ENCODE measurements around the gene ZBTB47. TPM values are rescaled to one million over a fixed set of nuclear protein-coding genes. Genes with fewer than 3 reads are reported as not detected.

Gene ZBTB47
- polyA plus RNA-seq, 4 donors: 14.1 to 19.3 (median 17.9) TPM

DNA sequence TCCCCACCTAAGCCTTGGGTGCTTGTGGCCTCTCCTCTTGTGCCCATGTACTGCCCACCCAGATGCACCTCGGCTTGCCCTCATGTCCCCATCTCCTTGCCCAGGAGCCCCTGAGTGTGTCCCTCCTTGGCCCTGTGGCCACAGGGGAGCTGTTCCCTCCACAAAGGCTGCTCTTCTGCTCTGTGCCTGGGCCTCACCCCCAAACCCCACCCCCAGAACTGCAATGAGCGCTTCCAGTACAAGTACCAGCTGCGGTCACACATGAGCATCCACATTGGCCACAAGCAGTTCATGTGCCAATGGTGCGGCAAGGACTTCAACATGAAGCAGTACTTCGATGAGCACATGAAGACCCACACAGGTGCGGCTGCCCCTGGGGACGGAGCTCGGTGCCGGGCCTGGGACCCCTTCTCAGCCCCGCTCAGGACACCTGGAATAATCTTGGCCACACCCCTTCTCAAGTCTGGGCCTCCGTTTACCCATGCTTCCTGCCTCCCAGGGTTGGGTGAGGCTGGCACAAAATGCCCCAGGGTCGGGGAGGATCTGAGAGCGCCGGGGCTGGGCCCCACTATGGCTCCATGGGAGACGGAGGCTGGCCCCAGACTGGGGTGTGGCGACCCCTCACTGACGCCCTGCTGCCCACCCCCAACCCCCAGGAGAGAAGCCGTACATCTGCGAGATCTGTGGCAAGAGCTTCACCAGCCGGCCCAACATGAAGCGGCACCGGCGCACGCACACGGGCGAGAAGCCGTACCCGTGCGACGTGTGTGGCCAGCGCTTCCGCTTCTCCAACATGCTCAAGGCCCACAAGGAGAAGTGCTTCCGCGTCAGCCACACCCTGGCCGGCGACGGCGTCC is 10.3 kb downstream of the ZBTB47 start:
- DNase-seq (ENCODE audit: low read depth in 4 of 4, low spot score in 2 of 4): no peak

DNA sequence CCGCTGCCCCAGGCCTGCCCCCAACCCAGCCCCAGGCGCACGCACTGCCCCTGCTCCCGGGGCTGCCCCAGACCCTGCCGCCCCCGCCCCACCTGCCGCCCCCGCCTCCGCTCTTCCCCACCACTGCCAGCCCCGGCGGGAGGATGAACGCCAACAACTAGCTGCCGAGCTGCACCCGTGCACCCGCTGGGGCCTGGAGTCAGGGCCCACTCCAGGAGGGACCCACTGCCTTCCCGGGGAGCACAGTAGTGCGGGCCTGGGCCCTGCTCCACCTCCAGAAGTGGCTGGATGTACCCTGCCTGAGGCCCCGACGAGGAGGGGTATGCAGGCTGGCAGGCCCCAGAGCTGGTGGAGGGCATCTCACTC is 10.9 kb downstream of the ZBTB47 start:
- DNase-seq (ENCODE audit: low read depth in 4 of 4, low spot score in 2 of 4): no peak

DNA sequence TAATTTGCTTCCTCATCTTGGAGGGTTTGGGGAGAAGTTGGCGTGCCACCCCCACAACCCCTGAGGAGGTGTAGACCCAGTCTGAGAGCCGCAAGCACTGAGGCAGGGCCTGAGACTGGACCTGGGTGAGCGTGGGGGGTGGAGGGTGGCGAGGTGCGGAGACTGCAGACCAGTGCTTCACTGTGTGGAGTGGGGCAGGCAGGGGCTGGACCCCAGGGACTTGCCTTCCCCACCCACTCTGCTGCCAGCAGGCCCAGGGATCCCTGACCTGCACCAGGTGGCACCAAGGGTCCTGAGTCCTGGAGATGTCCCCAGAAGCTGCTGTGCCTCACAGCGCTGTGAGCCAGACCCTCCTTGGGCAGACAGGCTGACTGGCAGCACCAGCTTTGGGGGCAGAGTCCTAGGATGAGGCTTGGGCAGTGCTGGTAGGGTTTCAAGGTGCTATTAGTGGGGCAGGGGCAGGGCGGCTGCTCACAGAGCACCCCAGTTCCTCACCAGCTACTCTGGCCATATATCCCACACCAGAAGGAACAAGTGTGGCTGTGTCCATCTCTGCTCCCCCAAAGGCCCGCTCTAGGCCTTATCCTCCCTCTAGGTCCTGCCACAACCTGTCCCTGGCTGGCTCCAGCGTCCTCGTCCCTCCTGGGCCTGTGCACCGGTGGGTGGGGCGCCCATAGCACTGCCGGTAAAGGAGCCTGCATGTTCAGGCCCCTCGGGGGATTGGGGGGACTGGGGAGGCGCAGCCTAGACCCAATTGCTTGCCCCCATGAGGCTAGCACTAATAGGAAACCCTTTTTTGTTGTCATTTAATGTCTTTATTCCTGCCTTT is 11.8 kb downstream of the ZBTB47 start:
- DNase-seq (ENCODE audit: low read depth in 4 of 4, low spot score in 2 of 4): no peak

DNA sequence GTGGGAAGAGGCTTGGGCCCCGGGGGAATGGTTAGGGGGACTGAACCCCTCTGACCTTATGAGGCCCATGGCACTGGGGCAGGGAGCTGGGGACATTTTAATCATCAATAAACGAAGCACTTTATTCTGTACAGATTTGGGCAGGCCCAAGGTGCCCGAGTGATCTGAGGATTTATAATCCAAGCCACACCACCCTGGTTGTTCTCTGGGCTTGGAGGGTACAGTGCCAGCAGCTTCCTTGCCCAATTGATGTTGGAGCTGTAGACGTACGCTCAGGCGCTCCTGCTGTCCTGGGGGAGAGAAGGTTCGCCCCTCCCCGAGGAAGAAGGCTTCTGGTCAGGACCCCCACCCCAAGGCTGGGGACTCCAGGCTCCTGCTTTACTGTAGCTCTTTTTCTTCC is 12.5 kb downstream of the ZBTB47 start:
- no peak for DNase-seq (ENCODE audit: low read depth in 4 of 4, low spot score in 2 of 4)

DNA sequence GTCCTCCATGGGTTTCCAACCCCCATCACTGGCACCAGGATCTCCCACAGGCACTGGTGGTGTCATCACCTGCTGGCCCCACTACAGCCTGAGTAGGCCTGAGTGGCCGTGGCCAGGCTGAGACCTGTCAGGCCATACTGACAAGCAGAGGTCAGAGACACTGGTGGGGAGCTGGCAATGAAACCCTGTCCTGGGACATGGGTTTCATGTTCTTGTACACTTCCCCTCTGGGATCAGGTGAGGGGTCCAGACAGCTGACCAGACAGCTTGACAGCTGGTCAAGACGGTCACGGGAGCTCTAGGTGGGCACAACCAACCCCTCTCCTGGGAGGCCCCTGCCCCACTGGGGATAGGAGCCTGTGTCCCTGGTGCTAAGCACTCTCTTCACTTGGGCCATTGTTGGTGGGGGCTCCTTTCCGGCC is 13.1 kb downstream of the ZBTB47 start:
- no peak for DNase-seq (ENCODE audit: low read depth in 4 of 4, low spot score in 2 of 4)

DNA sequence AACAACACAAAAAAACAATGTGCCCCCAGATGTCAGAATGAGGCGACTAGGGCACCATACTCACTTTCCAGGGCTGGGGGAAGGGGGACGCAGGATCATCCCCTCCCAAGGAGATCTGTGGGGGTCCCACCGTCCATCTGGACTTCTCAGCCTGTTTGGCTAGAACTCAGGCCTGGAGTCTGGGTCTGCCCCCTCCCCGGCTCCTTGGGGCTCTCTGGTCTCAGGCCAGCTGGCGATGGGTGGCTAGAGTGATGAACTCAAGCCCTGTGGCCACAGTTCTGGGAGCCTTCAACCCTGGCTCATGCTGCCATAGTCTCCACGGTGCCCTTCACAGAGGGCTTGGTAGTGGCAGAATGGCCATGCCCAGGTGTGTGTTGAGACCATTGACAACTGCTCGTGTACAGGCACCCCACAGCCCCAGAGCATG is 13.6 kb downstream of the ZBTB47 start:
- DNase-seq (ENCODE audit: low read depth in 4 of 4, low spot score in 2 of 4): no peak

DNA sequence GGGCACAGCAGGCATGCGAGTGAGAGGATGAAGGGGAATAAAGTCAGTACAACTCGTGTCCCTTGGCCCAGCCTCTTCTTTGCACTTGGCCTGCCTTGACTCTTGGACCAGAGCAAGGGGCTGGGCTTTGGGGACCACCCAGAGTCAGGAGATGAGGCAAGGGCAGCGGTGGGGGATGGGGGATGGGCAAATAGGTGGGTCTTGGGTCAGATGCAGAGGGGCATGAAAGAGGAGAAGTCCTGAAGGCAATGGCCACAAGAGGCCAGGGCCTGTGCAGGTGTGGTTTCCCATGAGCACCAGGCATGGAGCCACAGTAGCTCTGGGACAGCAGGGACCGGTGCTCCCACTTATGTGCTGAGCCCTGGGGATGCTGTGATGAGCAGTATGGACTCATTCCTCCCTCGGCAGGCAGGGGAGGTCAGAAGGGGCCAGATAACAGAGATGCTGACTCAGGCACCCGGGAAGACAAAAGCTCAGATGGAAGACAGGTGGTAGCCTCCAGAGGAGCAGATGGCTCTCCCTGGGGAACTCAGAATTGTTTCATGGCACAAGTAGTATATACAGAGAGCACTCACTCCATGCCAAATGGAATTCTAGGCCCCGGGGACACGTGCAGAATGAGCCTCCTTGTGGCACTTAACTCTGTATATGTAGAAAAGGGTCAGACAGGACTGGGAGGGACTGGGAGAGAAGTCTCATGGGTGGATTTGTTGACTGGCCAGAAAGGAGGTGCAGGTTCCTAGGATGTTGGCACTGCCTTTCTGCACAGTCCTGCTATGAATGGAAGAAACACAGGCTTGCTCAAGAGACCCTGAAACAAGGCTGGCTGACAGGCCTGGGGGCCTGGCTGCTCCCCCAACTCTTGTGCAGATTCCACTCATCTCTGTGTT is 14.3 kb downstream of the ZBTB47 start:
- DNase-seq (ENCODE audit: low read depth in 4 of 4, low spot score in 2 of 4): no peak

DNA sequence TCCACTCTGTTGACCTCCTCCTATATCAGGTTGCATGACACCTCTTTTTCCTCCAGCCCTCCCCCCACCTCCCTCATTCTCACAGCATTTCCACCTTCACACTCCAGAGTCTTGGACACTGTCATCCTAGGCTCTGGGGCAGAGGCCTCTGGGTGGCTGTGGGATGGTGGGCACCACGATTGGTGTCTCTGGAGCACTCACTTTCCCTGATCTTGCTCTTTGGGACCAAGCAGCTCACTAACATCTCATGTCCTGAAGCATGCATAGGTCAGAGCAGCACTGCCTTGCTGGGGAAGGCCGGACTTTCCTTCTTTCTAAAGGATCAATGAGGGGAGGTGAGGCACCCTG is 14.9 kb downstream of the ZBTB47 start:
- DNase-seq (ENCODE audit: low read depth in 4 of 4, low spot score in 2 of 4): no peak

DNA sequence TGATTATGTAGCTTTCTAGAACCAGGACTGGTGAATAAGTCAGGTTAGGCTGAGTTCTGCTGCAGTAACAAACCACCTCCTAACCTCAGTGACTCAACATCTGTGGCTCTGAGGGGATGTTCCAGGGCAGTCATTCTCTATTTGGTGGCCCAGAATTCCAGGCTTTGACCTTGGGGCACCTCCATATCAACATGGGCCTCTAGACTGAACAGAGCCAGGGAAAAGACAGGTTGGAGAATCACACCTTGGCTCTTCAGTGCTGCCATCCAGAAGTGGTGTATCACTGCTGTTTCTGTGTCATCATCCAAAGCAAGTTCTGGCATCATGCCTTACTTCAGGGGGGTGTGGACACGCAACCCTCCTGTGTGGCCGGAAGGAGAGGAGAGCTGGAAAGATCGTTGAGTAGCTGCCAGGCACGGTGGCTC is 15.3 kb downstream of the ZBTB47 start:
- DNase-seq (ENCODE audit: low read depth in 4 of 4, low spot score in 2 of 4): no peak

DNA sequence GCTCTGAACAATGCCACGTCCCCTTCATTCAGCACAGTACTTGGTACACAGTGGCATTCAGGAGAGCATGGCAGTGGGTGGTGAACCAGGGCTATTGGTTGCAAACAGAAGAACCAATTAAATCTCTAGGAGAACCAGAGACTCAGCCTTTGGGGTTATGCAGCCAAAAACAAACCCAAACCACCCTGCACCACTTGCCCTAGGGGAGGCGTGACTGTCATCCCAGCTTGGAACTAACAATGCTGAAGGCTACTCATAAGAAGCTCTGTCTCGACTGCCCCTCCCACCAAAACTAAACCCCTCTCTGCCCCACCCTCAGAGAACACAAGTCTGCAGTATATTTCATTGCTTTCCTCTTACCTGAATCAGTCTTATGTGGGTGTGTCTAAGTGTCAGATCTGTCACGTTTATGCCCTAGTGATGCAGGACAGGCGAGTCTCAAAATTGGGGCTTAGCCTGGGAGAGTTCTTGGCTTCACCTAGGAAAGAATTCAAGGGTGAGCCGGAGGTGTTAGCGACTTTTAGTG is 16.6 kb downstream of the ZBTB47 start:
- no peak for DNase-seq (ENCODE audit: low read depth in 4 of 4, low spot score in 2 of 4)

DNA sequence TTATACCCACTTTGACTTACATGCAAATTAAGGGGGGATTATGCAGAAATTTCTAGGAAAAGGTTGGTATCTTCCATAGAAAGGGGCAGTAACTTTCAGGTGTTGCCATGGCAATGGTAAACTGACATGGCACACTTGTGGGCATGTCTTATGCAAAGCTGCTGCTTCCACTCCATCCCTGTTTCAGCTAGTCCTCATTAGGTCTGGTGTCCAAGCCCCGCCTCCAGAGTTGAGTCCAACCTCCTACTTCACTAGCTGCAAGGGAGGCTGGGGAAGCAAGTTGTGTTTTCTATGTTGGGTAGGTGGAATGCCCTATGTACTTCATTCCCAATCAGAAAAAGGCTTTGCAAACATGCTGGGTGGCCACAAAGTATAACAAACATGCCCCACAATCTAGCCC is 17.2 kb downstream of the ZBTB47 start:
- DNase-seq (ENCODE audit: low read depth in 4 of 4, low spot score in 2 of 4): no peak

DNA sequence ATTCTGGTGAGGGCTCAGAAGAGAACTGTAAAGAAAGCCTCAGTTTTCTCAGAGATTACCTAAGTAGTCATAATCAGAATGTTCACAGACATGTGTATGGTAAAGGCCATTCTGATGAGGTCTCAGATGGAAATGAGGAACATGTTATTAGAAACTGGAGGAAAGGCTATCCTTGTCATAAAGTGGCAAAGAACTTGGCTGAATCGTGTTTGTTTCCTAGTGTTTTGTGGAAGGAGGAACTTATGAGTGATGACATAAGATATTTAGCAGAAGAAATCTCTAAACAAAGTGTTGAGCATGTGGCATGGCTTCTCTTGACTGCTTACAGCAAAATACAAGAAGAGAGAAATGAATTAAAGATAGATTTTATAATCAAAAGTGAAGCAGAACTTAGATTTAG is 19.0 kb downstream of the ZBTB47 start:
- no peak for DNase-seq (ENCODE audit: low read depth in 4 of 4, low spot score in 2 of 4)

DNA sequence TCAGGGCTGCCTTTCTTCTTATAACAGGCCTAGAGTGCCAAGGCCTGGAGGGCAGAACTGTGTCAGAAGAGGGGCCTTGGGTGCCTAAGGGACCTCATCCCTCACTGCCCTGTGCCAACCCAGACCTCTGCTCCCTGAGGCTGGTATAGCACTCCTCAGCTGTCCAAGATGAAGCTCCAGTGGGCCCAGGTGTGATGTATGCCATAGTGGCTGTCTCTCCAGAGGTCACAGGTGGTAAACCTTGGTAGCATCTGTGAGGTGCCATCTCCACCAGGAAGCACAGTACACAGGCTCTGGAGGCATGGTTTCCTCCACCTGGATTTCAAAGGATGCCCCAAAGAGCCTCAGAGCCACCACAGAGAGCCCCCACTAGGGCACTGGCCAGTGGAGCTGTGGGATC is 19.6 kb downstream of the ZBTB47 start:
- DNase-seq (ENCODE audit: low read depth in 4 of 4, low spot score in 2 of 4): no peak

DNA sequence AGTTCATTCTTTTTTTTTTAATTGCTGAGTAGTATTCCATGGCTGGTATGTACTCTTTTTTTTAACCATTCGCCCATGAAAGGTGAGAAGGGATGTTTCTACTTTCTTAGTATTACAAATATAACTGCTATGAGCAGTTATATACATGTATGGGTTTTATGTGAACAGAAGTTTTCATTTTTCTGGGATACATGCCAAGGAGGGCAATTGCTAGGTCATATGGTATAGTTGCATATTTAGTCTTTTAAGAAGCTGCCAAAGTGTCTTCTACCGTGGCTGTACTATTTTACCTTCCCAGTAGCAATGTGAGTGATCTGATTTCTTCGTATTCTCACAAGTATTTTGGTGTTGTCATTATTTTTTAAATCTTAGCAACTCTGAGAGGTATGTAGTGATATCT is 20.6 kb downstream of the ZBTB47 start:
- DNase-seq (ENCODE audit: low read depth in 4 of 4, low spot score in 2 of 4): no peak

DNA sequence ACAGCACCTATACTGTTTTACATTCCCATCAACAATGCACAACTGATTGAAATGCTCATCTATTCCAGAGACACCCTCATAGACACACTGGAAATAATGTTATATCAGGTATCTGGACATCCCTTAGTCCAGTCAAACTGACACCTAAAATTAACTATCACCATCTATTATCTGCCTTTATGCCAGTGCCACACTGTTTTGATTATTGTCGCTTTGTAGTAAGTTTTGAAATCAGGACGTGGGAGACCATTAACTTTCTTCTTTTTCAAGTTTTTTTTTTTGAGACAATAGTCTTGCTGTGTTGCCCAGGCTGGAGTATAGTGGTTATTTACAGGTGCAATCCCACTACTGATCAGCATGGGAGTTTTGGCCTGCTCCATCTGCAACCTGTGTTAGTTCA is 22.4 kb downstream of the ZBTB47 start:
- no peak for DNase-seq (ENCODE audit: low read depth in 4 of 4, low spot score in 2 of 4)

DNA sequence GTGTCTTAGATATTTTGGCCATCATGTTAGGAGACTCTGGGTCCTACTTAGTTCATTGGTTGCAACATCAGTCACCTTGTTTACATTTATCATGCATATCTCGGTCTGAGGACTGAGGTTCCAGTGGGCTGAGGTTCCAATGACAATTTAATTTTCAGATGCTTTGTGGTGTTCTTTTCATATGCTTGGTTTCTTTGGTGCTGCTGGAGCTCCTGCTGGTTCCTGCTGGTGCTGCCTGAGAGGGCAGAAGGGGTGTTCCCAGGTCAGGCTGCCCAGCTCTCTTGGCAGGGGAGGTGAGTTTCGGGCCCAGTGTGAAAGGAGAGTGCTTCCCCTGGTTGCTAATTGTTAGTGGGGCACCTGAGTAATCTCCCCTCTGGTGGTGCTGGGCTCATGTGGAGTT is 24.9 kb downstream of the ZBTB47 start:
- DNase-seq (ENCODE audit: low read depth in 4 of 4, low spot score in 2 of 4): no peak

DNA sequence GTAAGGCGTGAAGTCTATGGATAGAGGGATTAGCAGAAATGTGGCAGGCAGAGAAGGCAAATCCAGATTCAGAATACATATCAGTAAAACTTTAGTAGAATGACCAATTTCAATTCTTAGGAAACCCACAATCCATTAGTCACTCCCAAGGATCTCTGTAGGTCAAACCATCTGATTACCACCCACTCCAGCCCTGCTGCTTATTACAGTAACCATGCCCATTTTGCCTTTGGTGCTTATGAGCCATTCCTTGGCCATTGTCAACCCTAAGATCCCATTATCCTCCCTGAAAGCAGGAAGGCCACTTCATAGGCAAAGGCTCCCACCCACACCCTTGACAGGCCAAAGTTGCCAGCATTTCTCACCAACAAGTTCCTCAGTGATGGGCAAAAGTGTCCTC is 26.8 kb downstream of the ZBTB47 start:
- no peak for DNase-seq (ENCODE audit: low read depth in 4 of 4, low spot score in 2 of 4)

DNA sequence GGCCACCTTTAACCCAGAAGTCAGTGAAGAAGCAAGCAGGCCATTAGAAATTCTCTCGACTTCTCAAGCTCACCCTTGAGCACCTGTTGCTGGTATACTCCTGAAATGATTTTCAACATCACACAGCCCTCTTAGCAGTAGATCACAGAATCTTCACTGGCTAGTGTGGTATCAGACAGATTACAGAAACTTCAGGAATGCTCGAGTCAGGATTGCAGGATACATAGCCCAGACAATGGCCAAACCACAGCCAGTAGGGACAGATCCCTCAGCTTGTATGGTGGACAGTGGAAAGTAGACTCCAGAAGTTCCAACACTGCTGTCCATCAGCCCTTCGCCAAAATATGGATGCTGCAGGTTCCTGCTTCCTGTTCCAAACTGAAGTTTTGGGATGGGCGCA is 27.3 kb downstream of the ZBTB47 start:
- DNase-seq (ENCODE audit: low read depth in 4 of 4, low spot score in 2 of 4): no peak

DNA sequence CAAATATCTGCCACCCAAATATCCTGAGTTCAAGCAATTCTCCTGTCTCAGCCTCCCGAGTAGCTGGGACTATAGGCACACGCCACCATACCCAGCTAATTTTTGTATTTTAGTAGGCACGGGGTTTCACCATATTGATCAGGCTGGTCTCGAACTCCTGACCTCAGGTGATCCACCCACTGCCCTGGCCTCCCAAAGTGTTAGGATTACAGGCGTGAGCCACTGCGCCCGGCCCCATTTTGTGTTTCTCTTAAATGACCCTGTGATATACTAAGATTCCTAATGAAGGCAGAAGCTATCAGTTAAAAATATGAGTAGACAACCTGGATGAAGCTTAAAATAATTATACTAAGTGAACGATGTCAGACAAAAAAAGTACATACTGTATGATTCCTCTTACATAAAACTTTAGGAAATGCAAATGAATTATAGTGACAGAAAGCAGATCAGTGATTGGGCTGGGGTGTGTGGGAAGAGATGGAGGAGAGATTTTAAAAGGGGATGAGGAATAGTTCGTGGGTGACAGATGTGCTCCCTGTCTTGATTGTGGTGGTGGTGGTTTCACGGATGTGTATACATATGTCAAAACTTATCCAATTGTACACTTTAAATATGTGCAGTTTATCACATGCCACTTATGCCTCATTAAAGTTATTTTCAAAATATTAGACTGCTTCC is 28.0 kb downstream of the ZBTB47 start:
- DNase-seq (ENCODE audit: low read depth in 4 of 4, low spot score in 2 of 4): no peak

Measured in left renal cortex interstitium (tissue), 4 donors.